GM10266 (cell line): ENCODE results near the gene MPDU1.

Experiments used
- DNase-seq: peaks from one replicate; pipeline ENCODE4 v3.0.0; 2012; ENCODE audit errors: extremely low spot score
- CTCF ChIP-seq: IDR thresholded peaks from 2 replicates; pipeline ENCODE4 v1.5.1; 2012; ENCODE audit warnings: mild to moderate bottlenecking, low read depth; ENCODE audit not compliant: control insufficient read depth, insufficient read depth; ENCODE audit errors: missing control alignments

MPDU1 gene

GRCh38 chr17:7626956-7627249 lies 43.3 kb downstream of the MPDU1 start:
- no peak for TF ChIP-seq CTCF
- DNase-seq = no peak

GRCh38 chr17:7627250-7628121 lies 43.8 kb downstream of the MPDU1 start, which contains the start of gene SAT2:
Gene SAT2, minus strand, starts transcription at chr17:7627821. Its CDS starts 186 bp downstream, at chr17:7627635.
- DNase-seq = peak; percentile 96

GRCh38 chr17:7629939-7630571 lies 46.4 kb downstream of the MPDU1 start, which contains the start of gene SHBG:
Gene SHBG, plus strand, starts transcription at chr17:7630135. Its CDS starts 38 bp downstream, at chr17:7630173.
- no peak for TF ChIP-seq CTCF
- DNase-seq = no peak

More at GRCh38 chr17:7627250-7628121, 43.8 kb downstream of the MPDU1 start, which contains the start of gene SAT2:
- TF ChIP-seq CTCF = no peak

GRCh38 chr17:7631398-7632380 lies 48.0 kb downstream of the MPDU1 start:
- DNase-seq = no peak
- TF ChIP-seq CTCF = no peak

DNA sequence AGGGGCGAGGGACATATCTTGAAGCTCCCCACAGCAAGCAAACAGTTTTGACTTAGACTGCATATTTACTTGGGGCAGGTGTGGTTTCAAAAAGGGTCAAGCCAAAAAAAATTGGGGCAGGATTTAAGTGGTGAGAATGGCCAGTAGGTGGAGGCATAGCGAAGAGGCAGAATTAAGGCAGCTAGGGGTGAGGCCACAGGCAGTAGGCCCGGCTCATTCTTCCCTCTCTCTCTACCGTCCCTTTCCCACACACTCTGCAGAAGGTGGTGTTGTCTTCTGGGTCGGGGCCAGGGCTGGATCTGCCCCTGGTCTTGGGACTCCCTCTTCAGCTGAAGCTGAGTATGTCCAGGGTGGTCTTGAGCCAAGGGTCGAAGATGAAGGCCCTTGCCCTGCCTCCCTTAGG lies 48.8 kb downstream of the MPDU1 start:
- peak; percentile 75 for DNase-seq
- peak; percentile 67 for TF ChIP-seq CTCF

GRCh38 chr17:7633093-7633492 lies 49.4 kb downstream of the MPDU1 start:
- no peak for TF ChIP-seq CTCF
- DNase-seq = no peak
